ENCODE data around the gene TMEM178A.

The TMEM178A gene

GRCh38 chr2:39676342-39676741, 10.6 kb downstream of the TMEM178A start:
- DNase-seq (ENCODE audit: low read depth in 3 of 3): no peak

- no peak for DNase-seq (ENCODE audit: low read depth in 3 of 3)
These were observed 12.5 kb downstream of the TMEM178A start for GRCh38 chr2:39678170-39678569.

- DNase-seq (ENCODE audit: low read depth in 3 of 3): no peak
These were observed 14.1 kb downstream of the TMEM178A start for GRCh38 chr2:39679805-39680204.

GRCh38 chr2:39682066-39682692, 16.5 kb downstream of the TMEM178A start:
- no peak for DNase-seq (ENCODE audit: low read depth in 3 of 3)

- no peak for DNase-seq (ENCODE audit: low read depth in 3 of 3)
These were observed 17.4 kb downstream of the TMEM178A start for GRCh38 chr2:39683022-39683699.

- DNase-seq (ENCODE audit: low read depth in 3 of 3): no peak
These were observed 18.7 kb downstream of the TMEM178A start for GRCh38 chr2:39684464-39684863.

- DNase-seq (ENCODE audit: low read depth in 3 of 3): no peak
These were observed 19.4 kb downstream of the TMEM178A start for GRCh38 chr2:39685126-39685525.

- no peak for DNase-seq (ENCODE audit: low read depth in 3 of 3)
These were observed 20.7 kb downstream of the TMEM178A start for GRCh38 chr2:39686456-39686855.

- no peak for DNase-seq (ENCODE audit: low read depth in 3 of 3)
These were observed 22.5 kb downstream of the TMEM178A start for GRCh38 chr2:39688181-39688580.

- DNase-seq (ENCODE audit: low read depth in 3 of 3): no peak
These were observed 23.6 kb downstream of the TMEM178A start for GRCh38 chr2:39689272-39689841.

- no peak for DNase-seq (ENCODE audit: low read depth in 3 of 3)
These were observed 24.2 kb downstream of the TMEM178A start for GRCh38 chr2:39689876-39690275.

GRCh38 chr2:39693245-39693644, 27.5 kb downstream of the TMEM178A start:
- DNase-seq (ENCODE audit: low read depth in 3 of 3): no peak

GRCh38 chr2:39696101-39696553, 30.4 kb downstream of the TMEM178A start:
- no peak for DNase-seq (ENCODE audit: low read depth in 3 of 3)

GRCh38 chr2:39696838-39697237, 31.1 kb downstream of the TMEM178A start:
- no peak for DNase-seq (ENCODE audit: low read depth in 3 of 3)

- DNase-seq (ENCODE audit: low read depth in 3 of 3): no peak
These were observed 31.7 kb downstream of the TMEM178A start for GRCh38 chr2:39697454-39697853.

GRCh38 chr2:39701137-39701536, 35.4 kb downstream of the TMEM178A start:
- DNase-seq (ENCODE audit: low read depth in 3 of 3): no peak

GRCh38 chr2:39703181-39703872, 37.6 kb downstream of the TMEM178A start:
- DNase-seq (ENCODE audit: low read depth in 3 of 3): no peak

- DNase-seq (ENCODE audit: low read depth in 3 of 3): no peak
These were observed 38.8 kb downstream of the TMEM178A start for GRCh38 chr2:39704540-39704939.

- no peak for DNase-seq (ENCODE audit: low read depth in 3 of 3)
These were observed 39.9 kb downstream of the TMEM178A start for GRCh38 chr2:39705638-39706037.

GRCh38 chr2:39706312-39706711, 40.6 kb downstream of the TMEM178A start:
- DNase-seq (ENCODE audit: low read depth in 3 of 3): no peak

GRCh38 chr2:39706945-39707344, 41.2 kb downstream of the TMEM178A start:
- no peak for DNase-seq (ENCODE audit: low read depth in 3 of 3)

- no peak for DNase-seq (ENCODE audit: low read depth in 3 of 3)
These were observed 42.3 kb downstream of the TMEM178A start for GRCh38 chr2:39708003-39708402.

- no peak for DNase-seq (ENCODE audit: low read depth in 3 of 3)
These were observed 45.1 kb downstream of the TMEM178A start for GRCh38 chr2:39710807-39711206.

Data from stimulated activated CD4-positive, alpha-beta T cell treated with anti-CD3 and anti-CD28 coated beads, TNF-alpha, amount 100 ng/mL, for 48 hours (primary cell).